Measurements from ENCODE around the gene MPV17L2. TPM values are rescaled to one million over a fixed set of nuclear protein-coding genes. Genes with fewer than 3 reads are reported as not detected.

MPV17L2 gene
- total RNA-seq (2022; extraction: Qiagen RNA extraction; ENCODE audit: low read depth), result 8.2 to 13.5 TPM (median 11.9 TPM) in 5 replicates

GRCh38 chr19:18192673-18193387 is at the start of gene MPV17L2:
TSS of gene MPV17L2 (plus strand) at chr19:18193218. CDS start at chr19:18193282, 64 bp downstream.

DNA sequence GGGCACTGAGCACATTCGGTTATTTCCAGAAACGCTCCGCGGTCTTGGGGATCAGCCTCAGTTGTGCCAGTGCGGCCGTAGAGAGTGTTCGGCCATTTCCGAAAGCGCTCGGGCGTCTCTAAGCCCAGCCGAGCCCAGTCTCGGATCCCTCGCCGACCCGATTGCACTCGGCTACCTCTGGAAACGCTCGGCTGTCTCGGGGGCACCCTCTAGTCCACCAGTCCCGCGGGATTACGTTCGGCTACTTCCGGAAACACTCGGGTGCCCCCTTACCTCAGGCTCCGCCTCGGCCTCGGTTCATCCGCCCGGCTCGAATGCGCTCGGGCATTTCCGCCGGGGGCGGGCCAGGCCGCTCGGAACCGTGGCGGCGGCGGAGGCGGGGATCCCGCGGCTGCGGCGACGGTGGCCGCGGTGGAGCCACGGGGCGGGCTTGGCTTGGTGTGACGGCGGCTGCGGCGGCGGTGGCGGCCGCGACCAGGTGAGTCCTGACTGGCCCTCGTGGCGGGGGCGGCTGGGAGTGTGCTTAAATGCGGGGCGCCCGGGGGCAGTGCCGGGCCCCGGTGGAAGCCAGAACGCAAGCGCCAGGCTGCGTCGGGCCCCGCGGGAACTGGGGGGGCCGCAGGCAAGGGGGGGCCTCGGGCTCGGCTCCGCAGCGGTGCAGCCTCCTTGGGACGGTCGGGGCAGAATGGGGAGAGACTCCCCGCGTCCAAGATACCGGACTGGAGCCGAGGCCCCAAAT is 40.0 kb upstream of the MPV17L2 start, which contains the start of gene PIK3R2:
PIK3R2 (plus strand) TSS at position 347 of the 739 bp plus-strand sequence. CDS start 2,717 bp downstream, outside the sequence.

GRCh38 chr19:18173572-18174288 is 19.3 kb upstream of the MPV17L2 start, which contains the start of gene IFI30:
TSS of gene IFI30 (plus strand) at chr19:18173813. CDS start at chr19:18173842, 29 bp downstream.

GRCh38 chr19:18203863-18204393 is 10.9 kb downstream of the MPV17L2 start, which contains the start of gene RAB3A:
TSS of gene RAB3A (minus strand) at chr19:18204042. CDS start at chr19:18202740, 1,302 bp downstream.

GRCh38 chr19:18225702-18226468 is 32.9 kb downstream of the MPV17L2 start, which contains the start of gene PDE4C:
TSS of gene PDE4C (minus strand) at chr19:18226438. CDS start at chr19:18226415, 23 bp downstream.

Other genes starting within 250 kb of the MPV17L2 start
- gene KCNN1, start 226.1 kb upstream of the MPV17L2 start, total RNA-seq (2022; extraction: Qiagen RNA extraction; ENCODE audit: low read depth), result 0.22 to 0.76 TPM (median 0.63 TPM) in 5 replicates
- gene ARRDC2, start 185.0 kb upstream of the MPV17L2 start, total RNA-seq (2022; extraction: Qiagen RNA extraction; ENCODE audit: low read depth), result 21.0 to 28.4 TPM (median 25.9 TPM) in 5 replicates
- gene IL12RB1, start 106.3 kb upstream of the MPV17L2 start, total RNA-seq (2022; extraction: Qiagen RNA extraction; ENCODE audit: low read depth), result not detected in 5 replicates
- gene MAST3, start 95.4 kb upstream of the MPV17L2 start, total RNA-seq (2022; extraction: Qiagen RNA extraction; ENCODE audit: low read depth), result 1.7 to 2.3 TPM (median 2.0 TPM) in 5 replicates
- gene PIK3R2, start 40.1 kb upstream of the MPV17L2 start, total RNA-seq (2022; extraction: Qiagen RNA extraction; ENCODE audit: low read depth), result 4.4 to 11.0 TPM (median 10.6 TPM) in 5 replicates
- gene IFI30, start 19.4 kb upstream of the MPV17L2 start, total RNA-seq (2022; extraction: Qiagen RNA extraction; ENCODE audit: low read depth), result 11.6 to 20.8 TPM (median 13.7 TPM) in 5 replicates
- 0.74 to 0.94 TPM (median 0.87 TPM) in 5 replicates for gene RAB3A, start 10.8 kb downstream of the MPV17L2 start, total RNA-seq (2022; extraction: Qiagen RNA extraction; ENCODE audit: low read depth)
- gene PDE4C, start 33.2 kb downstream of the MPV17L2 start, total RNA-seq (2022; extraction: Qiagen RNA extraction; ENCODE audit: low read depth), result 0.02 to 0.29 TPM (median 0.23 TPM) in 4 of 5 replicates, not detected in the other
- gene IQCN, start 81.2 kb downstream of the MPV17L2 start, total RNA-seq (2022; extraction: Qiagen RNA extraction; ENCODE audit: low read depth), result 0.25 to 0.69 TPM (median 0.51 TPM) in 5 replicates
- 32.2 to 63.7 TPM (median 50.1 TPM) in 5 replicates for gene JUND, start 88.4 kb downstream of the MPV17L2 start, total RNA-seq (2022; extraction: Qiagen RNA extraction; ENCODE audit: low read depth)
- gene LSM4, start 129.9 kb downstream of the MPV17L2 start, total RNA-seq (2022; extraction: Qiagen RNA extraction; ENCODE audit: low read depth), result 214 to 233 TPM (median 229 TPM) in 5 replicates
- 2.2 to 4.3 TPM (median 3.7 TPM) in 5 replicates for gene PGPEP1, start 147.4 kb downstream of the MPV17L2 start, total RNA-seq (2022; extraction: Qiagen RNA extraction; ENCODE audit: low read depth)
- 40.6 to 72.6 TPM (median 50.5 TPM) in 5 replicates for gene GDF15, start 192.9 kb downstream of the MPV17L2 start, total RNA-seq (2022; extraction: Qiagen RNA extraction; ENCODE audit: low read depth)
- not detected in 5 replicates for gene LRRC25, start 204.4 kb downstream of the MPV17L2 start, total RNA-seq (2022; extraction: Qiagen RNA extraction; ENCODE audit: low read depth)
- 42.9 to 62.5 TPM (median 44.8 TPM) in 5 replicates for gene SSBP4, start 226.2 kb downstream of the MPV17L2 start, total RNA-seq (2022; extraction: Qiagen RNA extraction; ENCODE audit: low read depth)
- 30.2 to 44.3 TPM (median 37.1 TPM) in 5 replicates for gene ISYNA1, start 244.9 kb downstream of the MPV17L2 start, total RNA-seq (2022; extraction: Qiagen RNA extraction; ENCODE audit: low read depth)

Measured in A549 treated with DMSO at 1 μM for 4 hours (cell line).